ENCODE measurements around the gene TMC3. TPM values are rescaled to one million over a fixed set of nuclear protein-coding genes. Genes with fewer than 3 reads are reported as not detected.

TMC3 gene
- total RNA-seq, 2 experiments from 2014 or later: not detected

DNA sequence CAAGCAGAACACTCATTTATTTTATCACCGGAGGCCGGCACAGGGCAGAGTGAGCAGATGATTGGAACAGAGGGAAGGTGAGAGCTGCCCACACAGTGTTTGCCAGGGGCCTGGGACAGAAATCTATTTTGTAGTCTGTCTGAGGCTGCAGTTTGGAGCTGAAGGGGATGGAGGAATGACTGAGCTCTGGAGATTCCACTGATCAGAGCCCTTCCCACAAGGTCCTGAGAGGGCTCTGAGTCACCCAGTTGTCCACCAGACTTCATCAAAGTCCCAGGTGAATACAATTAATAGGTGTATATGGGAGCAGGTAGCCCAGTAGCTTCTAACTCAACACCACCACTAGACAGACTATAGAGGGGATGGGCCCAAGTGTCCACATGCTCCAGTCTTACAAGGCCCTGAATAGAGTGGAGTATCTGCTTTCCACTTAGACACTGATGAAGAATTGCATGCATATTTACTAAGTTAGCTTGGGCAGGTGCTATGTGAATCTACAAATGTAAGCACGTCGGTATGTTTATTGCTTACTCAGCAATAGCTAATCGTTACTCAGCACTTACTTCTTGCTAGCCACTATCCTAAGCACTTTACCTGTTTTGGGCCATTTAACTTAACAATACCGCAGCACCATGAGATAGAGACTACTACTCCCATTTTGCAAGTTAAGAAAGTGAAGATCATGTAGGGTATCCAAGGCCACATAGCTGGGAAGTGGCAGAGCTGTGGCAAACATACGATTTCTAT, 47.4 kb downstream of the TMC3 start:
- peak overlapping the region; percentile 14 for H3K27ac ChIP-seq (ENCODE audit: low read depth, low read length, poor library complexity, severe bottlenecking)
- no peak overlapping the region for H3K4me3 ChIP-seq (ENCODE audit: low read depth, low read length, poor library complexity, severe bottlenecking)
- CTCF ChIA-PET (ENCODE audit: unreplicated experiment): interaction anchor here (1.0 to 2.1 kb wide), 3 partner anchors 10 to 31 kb away, joined by 3 to 10 read pairs (median 5); no protein-coding TSS in a partner anchor
- BruUV-seq (replicated peaks): no TSS peak
- 0 out of 2 replicates have a peak, but pooled peaks cover 6% of the 10 kb centered on the region for H3K36me3 ChIP-seq (ENCODE audit: insufficient read depth, low read length)
- TF ChIP-seq EZH2phosphoT487 (IDR thresholded peaks at IDR 0.05; ENCODE audit: borderline replicate concordance, low read depth, low read length) (no peak), CTCF (conservative IDR thresholded peaks at IDR 0.05; ENCODE audit: low read length) (no peak)
- no peaks in the 10 kb centered on the region for H3K9me2 ChIP-seq (ENCODE audit: insufficient read depth, low read length)
- H3K4me1 ChIP-seq (ENCODE audit: insufficient read depth, low read length, poor library complexity, severe bottlenecking): peaks cover 46% of the 10 kb centered on the region
- H2AFZ ChIP-seq (ENCODE audit: low read length): peak overlapping the region; percentile 48; the same call in 1 of the 2 replicates
- intact Hi-C loops (cut with micrococcal nuclease; ENCODE audit: unreplicated experiment): no loop called here
- H3K9me3 ChIP-seq (ENCODE audit: low read length): no peaks in the 10 kb centered on the region
- POLR2A ChIA-PET: interaction anchor here (0.7 to 2.9 kb wide), 9 partner anchors 7 to 61 kb away, joined by 3 to 12 read pairs (median 4); no protein-coding TSS in a partner anchor
- no peak for DNase-seq (ENCODE audit: low spot score)
- 0 out of 2 replicates have a peak, but pooled peaks cover 3% of the 10 kb centered on the region for H4K20me1 ChIP-seq (ENCODE audit: insufficient read depth, low read length)
- H3K79me2 ChIP-seq (ENCODE audit: insufficient read depth, low read depth, low read length): peaks cover 4% of the 10 kb centered on the region; the same call in 1 of the 2 replicates
- peak overlapping the region; percentile 61 for H3K4me2 ChIP-seq (ENCODE audit: low read length)

DNA sequence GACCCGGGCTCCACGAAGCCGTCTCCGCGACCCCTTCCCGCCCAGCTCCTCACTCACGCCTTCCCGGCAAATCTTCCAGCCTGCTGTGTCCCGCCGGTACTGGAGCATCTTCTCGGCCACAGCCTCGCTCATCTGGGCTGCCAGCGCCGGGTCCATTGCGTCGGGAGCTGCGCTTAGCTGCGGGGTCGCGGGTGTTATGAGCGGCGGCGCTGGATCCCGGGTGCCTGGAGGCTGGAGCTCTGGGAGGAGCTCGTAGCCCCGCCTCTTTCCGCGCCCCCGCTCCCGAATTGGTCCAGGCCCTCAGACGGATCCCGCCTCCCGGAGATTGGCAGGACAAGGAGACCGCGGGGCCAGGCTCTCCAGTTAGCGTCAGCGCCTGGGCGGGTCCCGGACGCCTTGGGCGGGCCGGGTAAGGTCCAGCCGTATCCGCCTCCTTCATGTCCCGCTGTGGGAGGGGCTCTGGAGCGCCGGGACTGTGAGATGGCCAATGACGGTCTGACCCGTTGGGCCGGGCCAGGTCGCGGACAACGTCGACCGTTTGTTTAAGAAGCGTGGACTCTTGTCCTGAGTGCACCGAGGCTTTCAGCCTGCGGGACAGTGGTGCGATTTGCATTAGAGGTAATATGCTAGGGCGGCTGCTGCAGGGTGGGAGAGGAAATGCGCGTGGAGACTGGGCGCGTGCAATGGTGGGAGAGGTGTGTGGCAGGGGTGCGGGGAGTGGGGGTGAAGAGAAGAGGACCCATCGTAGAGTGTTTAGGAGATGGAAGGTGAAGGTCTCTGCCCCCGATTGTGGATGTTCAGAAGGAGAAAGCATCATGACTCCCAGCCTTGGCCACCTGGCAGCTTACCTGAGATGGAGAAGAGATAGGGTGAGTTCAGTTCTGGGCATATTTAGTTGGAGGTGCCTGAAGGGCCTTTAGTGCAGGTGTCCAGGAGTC, 49.8 kb downstream of the TMC3 start, which contains the start of gene STARD5:
Gene STARD5 (minus strand): TSS at position 198 of the 938 bp plus-strand sequence. CDS start 42 bp downstream, at position 156.
- no peaks in the 10 kb centered on the region for H3K9me3 ChIP-seq (ENCODE audit: low read length)
- peaks cover 23% of the 10 kb centered on the region for H3K36me3 ChIP-seq (ENCODE audit: insufficient read depth, low read length)
- 0 out of 2 replicates have a peak, but pooled peaks cover 3% of the 10 kb centered on the region for H4K20me1 ChIP-seq (ENCODE audit: insufficient read depth, low read length)
- no peak within 1 kb of the TSS for H3K27ac ChIP-seq (ENCODE audit: low read depth, low read length, poor library complexity, severe bottlenecking)
- peak; percentile 96 for DNase-seq (ENCODE audit: low spot score)
- ChIA-PET CTCF (ENCODE audit: unreplicated experiment) (interaction anchor here (0.6 to 1.2 kb wide), 4 partner anchors 16 to 50 kb away, joined by 3 to 4 read pairs (median 3); no protein-coding TSS in a partner anchor), POLR2A (interaction anchor here (0.5 to 1.2 kb wide), 13 partner anchors 10 to 541 kb away, joined by 3 to 10 read pairs (median 4); no protein-coding TSS in a partner anchor)
- peak within 1 kb of the TSS; percentile 78 for H3K4me3 ChIP-seq (ENCODE audit: low read depth, low read length, poor library complexity, severe bottlenecking)
- no TSS peak for BruUV-seq (replicated peaks)
- H2AFZ ChIP-seq (ENCODE audit: low read length): peak within 1 kb of the TSS; percentile 63; the same call in 1 of the 2 replicates
- peaks cover 4% of the 10 kb centered on the region; the same call in 1 of the 2 replicates for H3K79me2 ChIP-seq (ENCODE audit: insufficient read depth, low read depth, low read length)
- intact Hi-C loops (cut with micrococcal nuclease; ENCODE audit: unreplicated experiment): loop anchor here (2.0 to 5.0 kb wide), 2 partner anchors 27 to 327 kb away; no protein-coding TSS in a partner anchor
- H3K4me1 ChIP-seq (ENCODE audit: insufficient read depth, low read length, poor library complexity, severe bottlenecking): peaks cover 42% of the 10 kb centered on the region
- no peak for TF ChIP-seq CTCF (conservative IDR thresholded peaks at IDR 0.05; ENCODE audit: low read length)
- no peak for TF ChIP-seq EZH2phosphoT487 (IDR thresholded peaks at IDR 0.05; ENCODE audit: borderline replicate concordance, low read depth, low read length)
- no peaks in the 10 kb centered on the region for H3K9me2 ChIP-seq (ENCODE audit: insufficient read depth, low read length)
- H3K4me2 ChIP-seq (ENCODE audit: low read length): peak within 1 kb of the TSS; percentile 91
